Vagina (tissue), 2 donors: Measurements from ENCODE around the gene BIRC5. TPM values are rescaled to one million over a fixed set of nuclear protein-coding genes. Genes with fewer than 3 reads are reported as not detected.

Experiments used
- DNase-seq, 2 donors: peaks; one replicate each; pipeline ENCODE4 v3.0.0-alpha.2; 2017; ENCODE audit errors: extremely low spot score in 2 of 2
- H3K27ac ChIP-seq: fragments of 200-600 bp; sonication (generic); one replicate; pipeline ENCODE4 v1.5.1; 2019
- H3K27me3 ChIP-seq: fragments of 200-600 bp; sonication (generic); one replicate; pipeline ENCODE4 v1.5.1; 2019
- H3K36me3 ChIP-seq, 2 donors: fragments of 200-600 bp; sonication (generic); one replicate each; pipeline ENCODE4 v1.5.1; 2017 to 2019
- H3K4me1 ChIP-seq: fragments of 200-600 bp; sonication (generic); one replicate; pipeline ENCODE4 v1.5.1; 2019
- H3K4me3 ChIP-seq, 2 donors: fragments of 200-600 bp; sonication (generic); 1 replicate in 1 of 2; 2 replicates in 1 of 2; pipeline ENCODE4 v1.5.1; 2016 to 2019
- H3K9me3 ChIP-seq: fragments of 200-600 bp; sonication (generic); one replicate; pipeline ENCODE4 v1.5.1; 2019
- POLR2A ChIP-seq, 2 donors: fragments of 450-650 bp; IDR thresholded peaks; one replicate each; pipeline ENCODE4 v1.6.1; 2017; ENCODE audit warnings: antibody characterized with exemption in 2 of 2, mild to moderate bottlenecking in 2 of 2, moderate library complexity in 2 of 2
- POLR2AphosphoS5 ChIP-seq, 2 donors: sonication (generic); formaldehyde crosslinking; IDR thresholded peaks; one replicate each; pipeline ENCODE4 v1.9.0; 2017; ENCODE audit warnings: antibody characterized with exemption in 2 of 2, mild to moderate bottlenecking in 2 of 2, low read depth in 1 of 2; ENCODE audit not compliant: insufficient read depth in 1 of 2
- intact Hi-C: fragments of 100-400 bp; cut with DNase I; formaldehyde crosslinking; loops from one replicate; pipeline ENCODE4 v1.15.1; 2023
- total RNA-seq: library from RNA; depleted of rRNA; stranded (reverse); fragments of >200 nt; gene quantifications from one replicate; pipeline ENCODE4 v1.2.3, GENCODE V29; 2016
- TF ChIP-seq, protein P1 (sequence below), 3 experiments: fragments of 450-650 bp in 2 of 3; fragments of 200-600 bp in 1 of 3; sonication (generic) in 1 of 3; IDR thresholded peaks; one replicate each; pipeline ENCODE4 v1.5.1; 2017 to 2019; ENCODE audit warnings: antibody characterized with exemption in 3 of 3, mild to moderate bottlenecking in 2 of 3, moderate library complexity in 2 of 3

Gene BIRC5
- 3.4 TPM for total RNA-seq

DNA sequence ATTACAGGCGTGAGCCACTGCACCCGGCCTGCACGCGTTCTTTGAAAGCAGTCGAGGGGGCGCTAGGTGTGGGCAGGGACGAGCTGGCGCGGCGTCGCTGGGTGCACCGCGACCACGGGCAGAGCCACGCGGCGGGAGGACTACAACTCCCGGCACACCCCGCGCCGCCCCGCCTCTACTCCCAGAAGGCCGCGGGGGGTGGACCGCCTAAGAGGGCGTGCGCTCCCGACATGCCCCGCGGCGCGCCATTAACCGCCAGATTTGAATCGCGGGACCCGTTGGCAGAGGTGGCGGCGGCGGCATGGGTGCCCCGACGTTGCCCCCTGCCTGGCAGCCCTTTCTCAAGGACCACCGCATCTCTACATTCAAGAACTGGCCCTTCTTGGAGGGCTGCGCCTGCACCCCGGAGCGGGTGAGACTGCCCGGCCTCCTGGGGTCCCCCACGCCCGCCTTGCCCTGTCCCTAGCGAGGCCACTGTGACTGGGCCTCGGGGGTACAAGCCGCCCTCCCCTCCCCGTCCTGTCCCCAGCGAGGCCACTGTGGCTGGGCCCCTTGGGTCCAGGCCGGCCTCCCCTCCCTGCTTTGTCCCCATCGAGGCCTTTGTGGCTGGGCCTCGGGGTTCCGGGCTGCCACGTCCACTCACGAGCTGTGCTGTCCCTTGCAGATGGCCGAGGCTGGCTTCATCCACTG is at the start of gene BIRC5:
BIRC5 (plus strand) TSS at position 238 of the 690 bp plus-strand sequence; CDS start at position 302, 64 bp downstream.
- H3K4me1 ChIP-seq, result peaks cover 12% of the 10 kb centered on the region
- DNase-seq, result no peak
- no peaks in the 10 kb centered on the region for H3K36me3 ChIP-seq
- intact Hi-C loops, result loop anchor here (10.0 kb wide), 1 partner anchor 509 kb away; no protein-coding TSS in a partner anchor
- TF ChIP-seq POLR2AphosphoS5 (IDR thresholded peaks at IDR 0.05; ENCODE audit: insufficient read depth in 1 of 2, low read depth in 1 of 2), result peak; percentile 60 to 93
- TF ChIP-seq, protein P1, sequence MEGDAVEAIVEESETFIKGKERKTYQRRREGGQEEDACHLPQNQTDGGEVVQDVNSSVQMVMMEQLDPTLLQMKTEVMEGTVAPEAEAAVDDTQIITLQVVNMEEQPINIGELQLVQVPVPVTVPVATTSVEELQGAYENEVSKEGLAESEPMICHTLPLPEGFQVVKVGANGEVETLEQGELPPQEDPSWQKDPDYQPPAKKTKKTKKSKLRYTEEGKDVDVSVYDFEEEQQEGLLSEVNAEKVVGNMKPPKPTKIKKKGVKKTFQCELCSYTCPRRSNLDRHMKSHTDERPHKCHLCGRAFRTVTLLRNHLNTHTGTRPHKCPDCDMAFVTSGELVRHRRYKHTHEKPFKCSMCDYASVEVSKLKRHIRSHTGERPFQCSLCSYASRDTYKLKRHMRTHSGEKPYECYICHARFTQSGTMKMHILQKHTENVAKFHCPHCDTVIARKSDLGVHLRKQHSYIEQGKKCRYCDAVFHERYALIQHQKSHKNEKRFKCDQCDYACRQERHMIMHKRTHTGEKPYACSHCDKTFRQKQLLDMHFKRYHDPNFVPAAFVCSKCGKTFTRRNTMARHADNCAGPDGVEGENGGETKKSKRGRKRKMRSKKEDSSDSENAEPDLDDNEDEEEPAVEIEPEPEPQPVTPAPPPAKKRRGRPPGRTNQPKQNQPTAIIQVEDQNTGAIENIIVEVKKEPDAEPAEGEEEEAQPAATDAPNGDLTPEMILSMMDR (IDR thresholded peaks at IDR 0.05), result no peak
- peak within 1 kb of the TSS; percentile 40 to 51 for H3K4me3 ChIP-seq
- no peaks in the 10 kb centered on the region for H3K27me3 ChIP-seq
- H3K27ac ChIP-seq, result no peak within 1 kb of the TSS
- H3K9me3 ChIP-seq, result no peaks in the 10 kb centered on the region

DNA sequence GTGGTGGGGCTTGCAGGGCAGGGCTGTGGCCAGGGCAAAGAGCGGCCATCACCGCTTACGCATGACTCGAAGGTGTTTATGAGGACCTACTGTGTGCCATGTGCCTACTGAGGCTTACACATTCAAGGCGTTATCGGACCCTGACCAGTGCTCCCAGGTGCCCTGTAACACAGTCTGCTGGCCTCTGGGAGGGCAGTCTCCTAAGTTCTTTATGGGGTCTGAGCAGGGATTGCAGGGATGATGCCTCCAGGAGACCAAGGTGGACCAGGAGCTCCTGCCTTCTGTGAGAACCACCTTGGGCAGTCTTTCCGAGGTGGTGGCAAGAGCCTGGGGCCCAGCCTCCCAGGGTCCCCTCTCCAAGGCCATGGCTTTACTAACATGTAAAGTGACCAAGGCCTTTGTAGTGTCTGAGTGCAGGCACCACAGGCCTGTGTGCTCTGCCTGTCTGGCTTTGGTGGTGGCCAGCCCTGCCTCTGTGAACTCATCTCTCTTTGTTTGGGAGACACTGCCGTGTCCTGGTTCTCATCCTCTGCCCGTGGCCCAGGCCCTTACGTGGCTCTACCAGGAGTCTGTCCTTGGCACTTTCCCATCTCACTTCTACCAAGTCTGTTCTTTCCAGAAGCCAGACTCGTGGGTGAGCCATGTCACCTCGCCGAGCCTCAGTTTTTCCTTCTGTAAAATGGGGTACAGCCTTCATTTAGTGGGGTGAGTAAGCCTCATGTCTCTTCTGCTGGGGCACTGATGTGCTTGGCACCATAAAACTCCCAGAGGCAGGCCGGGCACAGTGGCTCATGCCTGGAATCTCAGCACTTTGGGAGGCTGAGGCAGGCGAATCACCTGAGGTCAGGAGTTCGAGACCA is 49.1 kb upstream of the BIRC5 start:
- TF ChIP-seq, protein P1 (IDR thresholded peaks at IDR 0.05), result no peak
- no peaks in the 10 kb centered on the region for H3K36me3 ChIP-seq
- H3K27ac ChIP-seq, result no peak overlapping the region
- no peaks in the 10 kb centered on the region for H3K27me3 ChIP-seq
- intact Hi-C loops, result no loop called here
- H3K4me3 ChIP-seq, result no peak overlapping the region
- peaks cover 18% of the 10 kb centered on the region for H3K4me1 ChIP-seq
- no peaks in the 10 kb centered on the region for H3K9me3 ChIP-seq
- DNase-seq, result no peak

DNA sequence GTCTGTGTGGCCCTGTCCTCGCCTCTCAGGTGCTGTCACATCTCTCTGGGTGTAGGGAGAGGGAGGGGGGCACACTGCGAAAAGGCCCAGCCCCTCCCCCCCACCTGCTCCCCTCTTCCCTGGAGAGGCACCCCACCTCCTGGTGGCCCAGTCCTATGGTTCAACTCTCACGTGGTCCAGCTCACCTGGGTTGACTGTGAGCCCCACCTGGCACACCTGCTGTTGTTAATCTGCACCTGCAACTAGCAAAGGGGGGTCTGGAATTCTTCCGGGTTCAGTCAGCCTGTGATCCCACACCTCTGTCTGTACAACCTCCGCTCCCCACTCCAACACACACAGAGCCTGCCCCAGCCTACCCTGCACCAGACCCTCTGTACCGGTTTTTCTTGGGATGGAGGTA is 47.6 kb upstream of the BIRC5 start:
- Histone ChIP-seq H3K27me3 (no peaks in the 10 kb centered on the region), H3K27ac (no peak overlapping the region), H3K9me3 (no peaks in the 10 kb centered on the region), H3K36me3 (no peaks in the 10 kb centered on the region), H3K4me1 (peaks cover 22% of the 10 kb centered on the region), H3K4me3 (no peak overlapping the region)
- TF ChIP-seq POLR2A (IDR thresholded peaks at IDR 0.05), result no peak
- TF ChIP-seq, protein P1 (IDR thresholded peaks at IDR 0.05), result no peak
- intact Hi-C loops, result no loop called here
- DNase-seq, result no peak

GRCh38 chr17:78168242-78168902 is 45.7 kb upstream of the BIRC5 start, which contains the start of gene SYNGR2:
Gene SYNGR2, plus strand, starts transcription at chr17:78168581. Its CDS starts 36 bp downstream, at chr17:78168617.
- peak in 1 of 2 donors; percentile 73 for TF ChIP-seq POLR2A (IDR thresholded peaks at IDR 0.05)
- no peak for TF ChIP-seq POLR2AphosphoS5 (IDR thresholded peaks at IDR 0.05; ENCODE audit: insufficient read depth in 1 of 2, low read depth in 1 of 2)
- TF ChIP-seq, protein P1 (IDR thresholded peaks at IDR 0.05), result no peak
- no peaks in the 10 kb centered on the region for H3K27me3 ChIP-seq
- H3K36me3 ChIP-seq, result no peaks in the 10 kb centered on the region
- H3K4me1 ChIP-seq, result peaks cover 42% of the 10 kb centered on the region
- no peak for DNase-seq
- no peaks in the 10 kb centered on the region for H3K9me3 ChIP-seq
- peak within 1 kb of the TSS; percentile 88 for H3K27ac ChIP-seq
- peak within 1 kb of the TSS; percentile 80 to 88 for H3K4me3 ChIP-seq
- intact Hi-C loops, result no loop called here
